HL-60 (cell line): ENCODE measurements around the gene NIPBL.
"Not testable (repeated sequence)": the region's sequence is repeated elsewhere in the genome, so short reads cannot be mapped to it uniquely, and the experiment has no call there.

ENCODE experiments used
- DNase-seq, 2 experiments: peaks; one replicate each; pipeline ENCODE4 v3.0.0-alpha.2; 2010 to 2020; ENCODE audit warnings: low read depth in 1 of 2, low spot score in 1 of 2
- H3K27ac ChIP-seq: fragments of 250-450 bp; sonication (Bioruptor Pico); replicated peaks from 2 replicates; pipeline ENCODE4 v1.5.1; 2020; ENCODE audit warnings: mild to moderate bottlenecking, moderate library complexity
- H3K27me3 ChIP-seq: fragments of 250-450 bp; sonication (Bioruptor Pico); 2 replicates; pipeline ENCODE4 v1.5.1; 2021; ENCODE audit warnings: mild to moderate bottlenecking, moderate library complexity; ENCODE audit not compliant: insufficient read depth, poor library complexity, severe bottlenecking
- H3K4me3 ChIP-seq: replicated peaks from 2 replicates; pipeline ENCODE4 v1.5.1; 2011; ENCODE audit warnings: mild to moderate bottlenecking, control low read depth, low read length; ENCODE audit not compliant: insufficient read depth
- GABPA ChIP-seq: IDR thresholded peaks from 2 replicates; pipeline ENCODE4 v1.6.1; 2012; ENCODE audit warnings: low read depth
- POLR2AphosphoS5 ChIP-seq: IDR thresholded peaks from 2 replicates; pipeline ENCODE4 v1.6.1; 2012; ENCODE audit warnings: low read depth
- SPI1 ChIP-seq: IDR thresholded peaks from 2 replicates; pipeline ENCODE4 v1.6.1; 2012; ENCODE audit warnings: low read depth, mild to moderate bottlenecking, borderline replicate concordance
- TF ChIP-seq, protein P1 (sequence below): IDR thresholded peaks from 2 replicates; pipeline ENCODE4 v1.6.1; 2012; ENCODE audit warnings: low read depth; ENCODE audit not compliant: insufficient replicate concordance
- TF ChIP-seq, protein P2 (sequence below): IDR thresholded peaks from one replicate; pipeline ENCODE4 v1.5.1; 2011; ENCODE audit warnings: low read length, control low read depth, inconsistent platforms; ENCODE audit not compliant: insufficient read depth

Gene NIPBL

DNA sequence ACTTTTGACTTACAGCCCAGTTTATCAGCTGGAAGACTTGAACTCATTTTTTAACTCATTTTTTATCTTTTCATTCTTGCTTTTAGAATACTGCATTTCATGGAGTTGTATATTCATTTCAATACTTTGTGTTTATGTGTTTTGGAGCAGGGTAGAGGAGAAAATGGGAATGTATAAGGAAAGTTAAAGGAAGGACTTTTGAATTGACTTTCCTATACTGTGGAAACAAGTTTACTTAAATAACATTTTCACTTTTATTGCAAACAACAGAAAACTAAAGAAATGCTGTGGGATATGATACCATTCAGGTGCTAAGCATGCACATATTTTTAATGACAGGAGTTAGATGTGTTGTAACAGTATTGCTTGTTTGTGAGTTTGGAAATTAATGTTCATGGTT, 11.7 kb downstream of the NIPBL start:
- Histone ChIP-seq H3K4me3 (no peak overlapping the region), H3K27ac (no peak overlapping the region), H3K27me3 (no peaks in the 10 kb centered on the region)
- DNase-seq: no peak
- TF ChIP-seq, protein P1, sequence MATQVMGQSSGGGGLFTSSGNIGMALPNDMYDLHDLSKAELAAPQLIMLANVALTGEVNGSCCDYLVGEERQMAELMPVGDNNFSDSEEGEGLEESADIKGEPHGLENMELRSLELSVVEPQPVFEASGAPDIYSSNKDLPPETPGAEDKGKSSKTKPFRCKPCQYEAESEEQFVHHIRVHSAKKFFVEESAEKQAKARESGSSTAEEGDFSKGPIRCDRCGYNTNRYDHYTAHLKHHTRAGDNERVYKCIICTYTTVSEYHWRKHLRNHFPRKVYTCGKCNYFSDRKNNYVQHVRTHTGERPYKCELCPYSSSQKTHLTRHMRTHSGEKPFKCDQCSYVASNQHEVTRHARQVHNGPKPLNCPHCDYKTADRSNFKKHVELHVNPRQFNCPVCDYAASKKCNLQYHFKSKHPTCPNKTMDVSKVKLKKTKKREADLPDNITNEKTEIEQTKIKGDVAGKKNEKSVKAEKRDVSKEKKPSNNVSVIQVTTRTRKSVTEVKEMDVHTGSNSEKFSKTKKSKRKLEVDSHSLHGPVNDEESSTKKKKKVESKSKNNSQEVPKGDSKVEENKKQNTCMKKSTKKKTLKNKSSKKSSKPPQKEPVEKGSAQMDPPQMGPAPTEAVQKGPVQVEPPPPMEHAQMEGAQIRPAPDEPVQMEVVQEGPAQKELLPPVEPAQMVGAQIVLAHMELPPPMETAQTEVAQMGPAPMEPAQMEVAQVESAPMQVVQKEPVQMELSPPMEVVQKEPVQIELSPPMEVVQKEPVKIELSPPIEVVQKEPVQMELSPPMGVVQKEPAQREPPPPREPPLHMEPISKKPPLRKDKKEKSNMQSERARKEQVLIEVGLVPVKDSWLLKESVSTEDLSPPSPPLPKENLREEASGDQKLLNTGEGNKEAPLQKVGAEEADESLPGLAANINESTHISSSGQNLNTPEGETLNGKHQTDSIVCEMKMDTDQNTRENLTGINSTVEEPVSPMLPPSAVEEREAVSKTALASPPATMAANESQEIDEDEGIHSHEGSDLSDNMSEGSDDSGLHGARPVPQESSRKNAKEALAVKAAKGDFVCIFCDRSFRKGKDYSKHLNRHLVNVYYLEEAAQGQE: no peak
- no peak for TF ChIP-seq GABPA
- TF ChIP-seq, protein P2, sequence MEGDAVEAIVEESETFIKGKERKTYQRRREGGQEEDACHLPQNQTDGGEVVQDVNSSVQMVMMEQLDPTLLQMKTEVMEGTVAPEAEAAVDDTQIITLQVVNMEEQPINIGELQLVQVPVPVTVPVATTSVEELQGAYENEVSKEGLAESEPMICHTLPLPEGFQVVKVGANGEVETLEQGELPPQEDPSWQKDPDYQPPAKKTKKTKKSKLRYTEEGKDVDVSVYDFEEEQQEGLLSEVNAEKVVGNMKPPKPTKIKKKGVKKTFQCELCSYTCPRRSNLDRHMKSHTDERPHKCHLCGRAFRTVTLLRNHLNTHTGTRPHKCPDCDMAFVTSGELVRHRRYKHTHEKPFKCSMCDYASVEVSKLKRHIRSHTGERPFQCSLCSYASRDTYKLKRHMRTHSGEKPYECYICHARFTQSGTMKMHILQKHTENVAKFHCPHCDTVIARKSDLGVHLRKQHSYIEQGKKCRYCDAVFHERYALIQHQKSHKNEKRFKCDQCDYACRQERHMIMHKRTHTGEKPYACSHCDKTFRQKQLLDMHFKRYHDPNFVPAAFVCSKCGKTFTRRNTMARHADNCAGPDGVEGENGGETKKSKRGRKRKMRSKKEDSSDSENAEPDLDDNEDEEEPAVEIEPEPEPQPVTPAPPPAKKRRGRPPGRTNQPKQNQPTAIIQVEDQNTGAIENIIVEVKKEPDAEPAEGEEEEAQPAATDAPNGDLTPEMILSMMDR: no peak
- no peak for TF ChIP-seq SPI1
- TF ChIP-seq POLR2AphosphoS5: no peak

DNA sequence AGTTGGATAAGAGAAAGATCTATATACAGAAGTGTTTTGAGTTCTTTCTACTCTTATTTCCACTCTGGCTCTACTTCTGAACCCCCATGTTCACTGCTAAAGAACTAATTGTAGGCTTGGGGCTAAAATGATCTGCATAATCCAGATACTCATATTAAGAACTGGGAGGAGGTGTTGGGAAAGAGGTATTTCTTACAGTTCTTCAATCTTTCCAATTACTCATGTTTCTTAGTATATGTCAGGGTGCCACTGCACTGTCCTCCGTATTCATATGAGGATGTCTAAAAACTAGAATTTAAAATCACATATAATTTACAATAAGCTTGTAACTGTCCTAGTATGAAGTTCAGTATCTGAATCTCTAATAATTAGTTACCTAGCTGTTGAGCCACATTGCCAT, 12.7 kb downstream of the NIPBL start:
- no peak overlapping the region for H3K4me3 ChIP-seq
- TF ChIP-seq, protein P2: no peak
- TF ChIP-seq, protein P1: no peak
- TF ChIP-seq POLR2AphosphoS5 (no peak), SPI1 (no peak), GABPA (no peak)
- H3K27me3 ChIP-seq: no peaks in the 10 kb centered on the region
- no peak overlapping the region for H3K27ac ChIP-seq
- no peak for DNase-seq

DNA sequence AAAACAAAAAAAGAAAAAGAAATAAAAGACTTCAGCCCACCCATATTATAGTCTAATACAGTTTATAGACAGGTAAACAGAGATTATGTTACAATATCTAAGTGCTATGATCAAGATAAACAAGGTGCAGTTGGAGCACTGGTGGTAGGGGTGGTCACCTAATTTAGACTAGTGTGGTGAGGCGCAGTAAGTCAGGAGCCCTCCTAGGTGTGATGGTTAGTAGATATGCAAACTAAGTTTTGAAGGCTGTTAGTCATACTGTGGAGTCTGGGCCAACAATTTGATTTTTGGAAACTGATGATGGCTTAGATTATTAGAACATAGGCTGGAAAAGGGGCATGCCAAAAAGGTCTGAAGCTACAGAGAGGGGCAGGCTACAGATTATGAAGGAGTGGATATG, 14.7 kb downstream of the NIPBL start:
- Histone ChIP-seq H3K27ac (no peak overlapping the region), H3K4me3 (no peak overlapping the region), H3K27me3 (no peaks in the 10 kb centered on the region)
- no peak for DNase-seq
- TF ChIP-seq POLR2AphosphoS5: no peak
- TF ChIP-seq GABPA: no peak
- TF ChIP-seq, protein P2: no peak
- TF ChIP-seq SPI1: no peak
- TF ChIP-seq, protein P1: no peak

- not testable (repeated sequence) for DNase-seq, H3K27me3 ChIP-seq, H3K27ac ChIP-seq, H3K4me3 ChIP-seq
Observed at GRCh38 chr5:36892085-36892830, 15.7 kb downstream of the NIPBL start.
